H9 (cell line): ENCODE results near the gene SLC4A1. TPM values are rescaled to one million over a fixed set of nuclear protein-coding genes. Genes with fewer than 3 reads are reported as not detected.

ENCODE experiments used
- DNase-seq: peaks from one replicate; pipeline ENCODE4 v3.0.0-alpha.2; 2017
- H2AFZ ChIP-seq: one replicate; pipeline ENCODE4 v1.6.1; 2013; ENCODE audit warnings: mild to moderate bottlenecking, low read length, control low read depth, moderate library complexity
- H2AK5ac ChIP-seq: 2 replicates; pipeline ENCODE4 v1.6.1; 2013; ENCODE audit warnings: low read length, control low read depth, mixed read lengths; ENCODE audit not compliant: insufficient read length
- H2BK120ac ChIP-seq: one replicate; pipeline ENCODE4 v1.6.1; 2013; ENCODE audit warnings: low read depth, mild to moderate bottlenecking, low read length, control low read depth, inconsistent platforms; ENCODE audit not compliant: poor library complexity, severe bottlenecking
- H2BK12ac ChIP-seq: 2 replicates; pipeline ENCODE4 v1.6.1; 2013; ENCODE audit warnings: low read length, control low read depth, mixed read lengths, low read depth; ENCODE audit not compliant: insufficient read length
- H2BK15ac ChIP-seq: 2 replicates; pipeline ENCODE4 v1.6.1; 2013; ENCODE audit warnings: low read depth, low read length, control low read depth
- H2BK20ac ChIP-seq: one replicate; pipeline ENCODE4 v1.6.1; 2013; ENCODE audit warnings: low read depth, mild to moderate bottlenecking, low read length, control low read depth, inconsistent platforms; ENCODE audit not compliant: poor library complexity, severe bottlenecking
- H2BK5ac ChIP-seq: 2 replicates; pipeline ENCODE4 v1.6.1; 2013; ENCODE audit warnings: low read length, control low read depth, mixed read lengths; ENCODE audit not compliant: insufficient read length
- H3K14ac ChIP-seq: 2 replicates; pipeline ENCODE4 v1.6.1; 2013; ENCODE audit warnings: low read length, control low read depth; ENCODE audit not compliant: insufficient read depth
- H3K18ac ChIP-seq: 2 replicates; pipeline ENCODE4 v1.6.1; 2013; ENCODE audit warnings: low read depth, mild to moderate bottlenecking, mixed read lengths, low read length, control low read depth; ENCODE audit not compliant: insufficient read length
- H3K23ac ChIP-seq: 2 replicates; pipeline ENCODE4 v1.6.1; 2013; ENCODE audit warnings: low read length, control low read depth, mixed read lengths, low read depth; ENCODE audit not compliant: insufficient read length
- H3K23me2 ChIP-seq: 2 replicates; pipeline ENCODE4 v1.6.1; 2013; ENCODE audit warnings: low read depth, mild to moderate bottlenecking, mixed read lengths, low read length, control low read depth; ENCODE audit not compliant: insufficient read length, poor library complexity, severe bottlenecking
- H3K27ac ChIP-seq: 2 replicates; pipeline ENCODE4 v1.5.1; 2013; ENCODE audit warnings: low read length, control low read depth, mixed read lengths, low read depth; ENCODE audit not compliant: insufficient read length
- H3K27me3 ChIP-seq: 2 replicates; pipeline ENCODE4 v1.6.1; 2013; ENCODE audit warnings: low read length, control low read depth, inconsistent platforms; ENCODE audit not compliant: insufficient read depth
- H3K4ac ChIP-seq: 2 replicates; pipeline ENCODE4 v1.6.1; 2013; ENCODE audit warnings: low read depth, mild to moderate bottlenecking, control low read depth, inconsistent platforms, low read length, moderate library complexity
- H3K4me1 ChIP-seq: 2 replicates; pipeline ENCODE4 v1.6.1; 2013; ENCODE audit warnings: low read length, control low read depth, inconsistent platforms; ENCODE audit not compliant: insufficient read depth
- H3K4me2 ChIP-seq: 2 replicates; pipeline ENCODE4 v1.6.1; 2013; ENCODE audit warnings: low read length, control low read depth, mixed read lengths; ENCODE audit not compliant: insufficient read length, insufficient read depth
- H3K56ac ChIP-seq: 2 replicates; pipeline ENCODE4 v1.6.1; 2013; ENCODE audit warnings: low read depth, mild to moderate bottlenecking, mixed read lengths, low read length, control low read depth; ENCODE audit not compliant: insufficient read length
- H3K79me1 ChIP-seq: 2 replicates; pipeline ENCODE4 v1.6.1; 2013; ENCODE audit warnings: low read depth, mild to moderate bottlenecking, moderate library complexity, low read length, control low read depth, inconsistent platforms; ENCODE audit not compliant: insufficient read depth, poor library complexity, severe bottlenecking
- H3K79me2 ChIP-seq: 2 replicates; pipeline ENCODE4 v1.6.1; 2013; ENCODE audit warnings: low read length, control low read depth, inconsistent platforms; ENCODE audit not compliant: insufficient read depth
- H3K9ac ChIP-seq: 2 replicates; pipeline ENCODE4 v1.6.1; 2013; ENCODE audit warnings: low read length, control low read depth, mixed read lengths; ENCODE audit not compliant: insufficient read length; ENCODE audit errors: extremely low read depth
- H3K9me3 ChIP-seq: one replicate; pipeline ENCODE4 v1.6.1; 2013; ENCODE audit warnings: low read depth, low read length, inconsistent platforms; ENCODE audit not compliant: control insufficient read depth
- H3T11ph ChIP-seq: one replicate; pipeline ENCODE4 v1.6.1; 2013; ENCODE audit warnings: mild to moderate bottlenecking, low read length, control low read depth, inconsistent platforms
- H4K20me1 ChIP-seq: one replicate; pipeline ENCODE4 v1.6.1; 2013; ENCODE audit not compliant: control insufficient read depth, insufficient read length, insufficient read depth
- H4K5ac ChIP-seq: 2 replicates; pipeline ENCODE4 v1.6.1; 2013; ENCODE audit warnings: low read depth, mild to moderate bottlenecking, mixed read lengths, low read length, control low read depth; ENCODE audit not compliant: insufficient read length
- H4K8ac ChIP-seq: replicated peaks from 2 replicates; pipeline ENCODE4 v1.6.1; 2013; ENCODE audit warnings: low read length, control low read depth, mixed read lengths, low read depth; ENCODE audit not compliant: insufficient read length
- H4K91ac ChIP-seq: 2 replicates; pipeline ENCODE4 v1.6.1; 2013; ENCODE audit warnings: low read depth, mild to moderate bottlenecking, moderate library complexity, mixed read lengths, low read length, control low read depth; ENCODE audit not compliant: insufficient read length
- H3K27ac Mint-ChIP-seq, 3 experiments: 2 replicates in 2 of 3; 3 replicates in 1 of 3; pipeline ENCODE4 v1.8.0; 2020 to 2021; ENCODE audit warnings: mixed read lengths in 3 of 3, mild to moderate bottlenecking in 1 of 3, moderate library complexity in 1 of 3
- H3K27me3 Mint-ChIP-seq: 2 replicates; pipeline ENCODE4 v1.8.0; 2021; ENCODE audit warnings: low read depth, mild to moderate bottlenecking, moderate library complexity, mixed read lengths
- H3K36me3 Mint-ChIP-seq, 3 experiments: 2 replicates in 2 of 3; 3 replicates in 1 of 3; pipeline ENCODE4 v1.8.0; 2020 to 2021; ENCODE audit warnings: low read depth in 3 of 3, mixed read lengths in 3 of 3; ENCODE audit not compliant: insufficient read depth in 1 of 3
- H3K4me1 Mint-ChIP-seq, 2 experiments: 2 replicates each; pipeline ENCODE4 v1.8.0; 2020; ENCODE audit warnings: mixed read lengths in 2 of 2
- H3K4me3 Mint-ChIP-seq, 2 experiments: 2 replicates in 1 of 2; 3 replicates in 1 of 2; pipeline ENCODE4 v1.8.0; 2020 to 2021; ENCODE audit warnings: mild to moderate bottlenecking in 2 of 2, mixed read lengths in 2 of 2, moderate library complexity in 1 of 2
- H3K9me3 Mint-ChIP-seq, 2 experiments: 2 replicates in 1 of 2; 3 replicates in 1 of 2; pipeline ENCODE4 v1.8.0; 2020; ENCODE audit warnings: mild to moderate bottlenecking in 2 of 2, mixed read lengths in 2 of 2, moderate library complexity in 1 of 2
- total RNA-seq: library from RNA; stranded (reverse); gene quantifications from 2 replicates; pipeline ENCODE4 v1.2.1, GENCODE V29; 2021
- TF ChIP-seq, protein P1 (sequence below): fragments of 200-600 bp; sonication (generic); conservative IDR thresholded peaks from 3 replicates; pipeline ENCODE4 v1.8.0; 2021; ENCODE audit warnings: antibody characterized with exemption, mild to moderate bottlenecking

SLC4A1 gene
- total RNA-seq, 1 experiment from 2014 or later: not detected

DNA sequence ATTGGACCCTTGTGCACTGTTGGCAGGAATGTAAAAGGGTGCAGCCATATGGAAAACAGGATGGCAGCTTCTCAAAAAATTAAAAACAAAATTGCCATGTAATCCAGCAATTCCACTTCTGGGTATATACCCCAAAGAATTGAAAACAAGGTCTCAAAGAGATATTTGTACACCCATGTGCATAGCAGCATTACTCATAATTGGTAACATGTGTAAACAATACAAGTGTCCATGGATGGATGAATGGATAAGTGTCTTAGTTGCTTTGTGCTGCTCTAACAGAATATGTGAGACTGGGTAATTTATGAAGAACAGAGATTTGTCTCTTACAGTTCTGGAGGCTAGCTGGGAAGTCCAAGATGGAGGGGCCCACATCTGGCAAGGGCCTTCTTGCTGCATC, 36.7 kb upstream of the SLC4A1 start:
- Histone ChIP-seq H3K23me2 (peaks cover 9% of the 10 kb centered on the region), H3K23ac (no peak overlapping the region), H3K56ac (no peak overlapping the region), H3K14ac (no peak overlapping the region), H4K20me1 (no peaks in the 10 kb centered on the region), H2BK5ac (no peak overlapping the region), H3K9ac (no peak overlapping the region), H2BK20ac (no peak overlapping the region), H4K5ac (no peak overlapping the region), H3K27me3 (no peaks in the 10 kb centered on the region; the same call in 1 of the 2 replicates), H3K27ac (no peak overlapping the region), H2AK5ac (no peak overlapping the region), H2BK15ac (no peak overlapping the region), H3K18ac (no peak overlapping the region), H2BK12ac (no peak overlapping the region), H4K91ac (no peak overlapping the region), H3K9me3 (no peaks in the 10 kb centered on the region), H3K4me1 (peaks cover 7% of the 10 kb centered on the region; the same call in 1 of the 2 replicates), H3K4ac (no peak overlapping the region), H3T11ph (no peak overlapping the region), H2BK120ac (no peak overlapping the region), H4K8ac (no peak overlapping the region), H3K4me2 (no peak overlapping the region), H3K79me1 (no peaks in the 10 kb centered on the region), H2AFZ (no peak overlapping the region), H3K79me2 (no peaks in the 10 kb centered on the region)
- Mint-ChIP-seq H3K4me1 (peaks cover 16 to 24% of the 10 kb centered on the region in 2 experiments), H3K4me3 (peak overlapping the region in 1 of 2 experiments; percentile 50; a peak in 1 of 5 replicates), H3K27me3 (peaks cover 9% of the 10 kb centered on the region), H3K36me3 (peaks cover 0 to 7% (median 5%) of the 10 kb centered on the region in 3 experiments; a peak in 3 of 7 replicates), H3K9me3 (no peaks in the 10 kb centered on the region), H3K27ac (no peak overlapping the region)
- no peak for DNase-seq
- TF ChIP-seq, protein P1, sequence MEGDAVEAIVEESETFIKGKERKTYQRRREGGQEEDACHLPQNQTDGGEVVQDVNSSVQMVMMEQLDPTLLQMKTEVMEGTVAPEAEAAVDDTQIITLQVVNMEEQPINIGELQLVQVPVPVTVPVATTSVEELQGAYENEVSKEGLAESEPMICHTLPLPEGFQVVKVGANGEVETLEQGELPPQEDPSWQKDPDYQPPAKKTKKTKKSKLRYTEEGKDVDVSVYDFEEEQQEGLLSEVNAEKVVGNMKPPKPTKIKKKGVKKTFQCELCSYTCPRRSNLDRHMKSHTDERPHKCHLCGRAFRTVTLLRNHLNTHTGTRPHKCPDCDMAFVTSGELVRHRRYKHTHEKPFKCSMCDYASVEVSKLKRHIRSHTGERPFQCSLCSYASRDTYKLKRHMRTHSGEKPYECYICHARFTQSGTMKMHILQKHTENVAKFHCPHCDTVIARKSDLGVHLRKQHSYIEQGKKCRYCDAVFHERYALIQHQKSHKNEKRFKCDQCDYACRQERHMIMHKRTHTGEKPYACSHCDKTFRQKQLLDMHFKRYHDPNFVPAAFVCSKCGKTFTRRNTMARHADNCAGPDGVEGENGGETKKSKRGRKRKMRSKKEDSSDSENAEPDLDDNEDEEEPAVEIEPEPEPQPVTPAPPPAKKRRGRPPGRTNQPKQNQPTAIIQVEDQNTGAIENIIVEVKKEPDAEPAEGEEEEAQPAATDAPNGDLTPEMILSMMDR: no peak
